Measurements from ENCODE around the gene OBI1.

GRCh38 chr13:78599645-78600279 lies 59.2 kb downstream of the OBI1 start:
- TF ChIP-seq, protein P1, sequence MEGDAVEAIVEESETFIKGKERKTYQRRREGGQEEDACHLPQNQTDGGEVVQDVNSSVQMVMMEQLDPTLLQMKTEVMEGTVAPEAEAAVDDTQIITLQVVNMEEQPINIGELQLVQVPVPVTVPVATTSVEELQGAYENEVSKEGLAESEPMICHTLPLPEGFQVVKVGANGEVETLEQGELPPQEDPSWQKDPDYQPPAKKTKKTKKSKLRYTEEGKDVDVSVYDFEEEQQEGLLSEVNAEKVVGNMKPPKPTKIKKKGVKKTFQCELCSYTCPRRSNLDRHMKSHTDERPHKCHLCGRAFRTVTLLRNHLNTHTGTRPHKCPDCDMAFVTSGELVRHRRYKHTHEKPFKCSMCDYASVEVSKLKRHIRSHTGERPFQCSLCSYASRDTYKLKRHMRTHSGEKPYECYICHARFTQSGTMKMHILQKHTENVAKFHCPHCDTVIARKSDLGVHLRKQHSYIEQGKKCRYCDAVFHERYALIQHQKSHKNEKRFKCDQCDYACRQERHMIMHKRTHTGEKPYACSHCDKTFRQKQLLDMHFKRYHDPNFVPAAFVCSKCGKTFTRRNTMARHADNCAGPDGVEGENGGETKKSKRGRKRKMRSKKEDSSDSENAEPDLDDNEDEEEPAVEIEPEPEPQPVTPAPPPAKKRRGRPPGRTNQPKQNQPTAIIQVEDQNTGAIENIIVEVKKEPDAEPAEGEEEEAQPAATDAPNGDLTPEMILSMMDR (IDR thresholded peaks at IDR 0.05; ENCODE audit: low read length), result no peak
- no peak for TF ChIP-seq EZH2 (IDR thresholded peaks at IDR 0.05; ENCODE audit: borderline replicate concordance, low read length)
